Naive B cell (primary cell): ENCODE data around the gene ADK. TPM values are rescaled to one million over a fixed set of nuclear protein-coding genes. Genes with fewer than 3 reads are reported as not detected.
"Not testable (repeated sequence)": the region's sequence is repeated elsewhere in the genome, so short reads cannot be mapped to it uniquely, and the experiment has no call there.

ENCODE experiments used
- ATAC-seq, 2 donors: fragments of 150-1000 bp; cut with Tn5 transposase; 2 replicates each; pipeline ENCODE4 v1.10.0; 2021; ENCODE audit warnings: low read depth in 2 of 2, mild to moderate bottlenecking in 2 of 2, moderate library complexity in 2 of 2
- DNase-seq: peaks from one replicate; pipeline ENCODE4 v3.0.0; 2022
- H3K27ac Mint-ChIP-seq, 6 donors: one replicate each; pipeline ENCODE4 v1.8.0; 2020 to 2022; ENCODE audit warnings: mild to moderate bottlenecking in 6 of 6, mixed read lengths in 6 of 6, moderate library complexity in 5 of 6, inconsistent platforms in 2 of 6
- H3K27me3 Mint-ChIP-seq, 3 donors: one replicate each; pipeline ENCODE4 v1.8.0; 2021 to 2022; ENCODE audit warnings: mixed read lengths in 3 of 3, mild to moderate bottlenecking in 1 of 3
- H3K36me3 Mint-ChIP-seq, 2 donors: one replicate each; pipeline ENCODE4 v1.8.0; 2020 to 2022; ENCODE audit warnings: mixed read lengths in 2 of 2, inconsistent platforms in 1 of 2, mild to moderate bottlenecking in 1 of 2
- H3K4me1 Mint-ChIP-seq, 3 donors: one replicate each; pipeline ENCODE4 v1.8.0; 2020 to 2022; ENCODE audit warnings: mixed read lengths in 3 of 3, inconsistent platforms in 1 of 3, mild to moderate bottlenecking in 1 of 3, moderate library complexity in 1 of 3
- H3K4me3 Mint-ChIP-seq, 8 donors: one replicate each; pipeline ENCODE4 v1.8.0; 2020 to 2022; ENCODE audit warnings: mild to moderate bottlenecking in 8 of 8, mixed read lengths in 8 of 8, moderate library complexity in 8 of 8, inconsistent platforms in 2 of 8
- H3K9me3 Mint-ChIP-seq, 7 donors: one replicate each; pipeline ENCODE4 v1.8.0; 2020 to 2022; ENCODE audit warnings: mixed read lengths in 7 of 7, mild to moderate bottlenecking in 5 of 7, inconsistent platforms in 2 of 7, moderate library complexity in 1 of 7
- polyA plus RNA-seq, 6 donors: library from polyadenylated mRNA; unstranded; fragments of 300-500 nt; fragmentation: Illumina TruSeq; gene quantifications; one replicate each; pipeline ENCODE4 v1.2.3, GENCODE V29; 2021; ENCODE audit warnings: low read depth in 6 of 6

ADK gene
- polyA plus RNA-seq, 6 donors from 2014 or later = 240 to 379 (median 288) TPM

DNA sequence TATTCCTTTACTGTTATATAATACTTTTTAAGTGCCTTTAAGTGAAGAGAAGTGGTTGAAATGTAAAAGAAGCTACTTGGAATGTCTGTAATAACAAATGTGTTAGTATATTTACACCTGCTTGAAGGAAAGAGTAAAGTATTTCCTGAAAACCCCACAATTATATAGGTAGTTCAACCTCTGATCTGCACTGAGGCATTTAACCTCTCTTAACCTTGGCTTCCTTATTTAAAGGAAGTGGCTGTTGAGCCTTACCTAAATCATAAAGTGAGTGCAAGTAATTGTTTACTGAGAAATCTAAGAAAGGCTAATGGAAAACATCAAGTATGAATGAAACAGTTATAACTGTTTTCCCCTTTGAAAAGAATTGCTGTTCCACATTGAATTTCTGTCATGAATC, 294.5 kb downstream of the ADK start:
- ATAC-seq (peak; percentile 35 to 52), DNase-seq (no peak)
- no peak overlapping the region for H3K4me3 Mint-ChIP-seq
- peaks cover 17 to 27% (median 18%) of the 10 kb centered on the region in 3 donors for H3K4me1 Mint-ChIP-seq
- H3K27ac Mint-ChIP-seq = no peak overlapping the region
- H3K36me3 Mint-ChIP-seq = peaks cover 0 to 14% of the 10 kb centered on the region in 2 donors
- H3K27me3 Mint-ChIP-seq = no peaks in the 10 kb centered on the region
- no peaks in the 10 kb centered on the region for H3K9me3 Mint-ChIP-seq

DNA sequence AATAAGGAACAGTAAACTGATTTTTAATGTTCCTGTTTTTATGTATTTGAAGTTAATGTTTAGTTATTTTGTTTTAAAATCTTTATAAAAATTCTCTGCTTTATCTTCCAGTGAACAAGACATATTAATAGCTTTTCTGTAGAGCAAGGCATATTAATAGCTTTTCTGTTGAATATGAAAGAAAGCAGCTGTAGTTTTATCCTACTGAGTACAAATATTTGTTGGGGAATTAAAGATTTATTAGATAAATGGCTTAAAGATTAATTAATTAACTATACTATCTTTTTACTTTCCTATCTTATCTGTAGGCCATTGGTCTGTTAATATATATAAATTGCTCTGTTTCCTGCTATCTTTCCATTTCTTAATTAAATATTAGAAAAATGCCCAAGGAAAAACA, 299.6 kb downstream of the ADK start:
- H3K27ac Mint-ChIP-seq = peak overlapping the region in 1 of 6 donors; percentile 52
- no peak for ATAC-seq
- H3K36me3 Mint-ChIP-seq = peaks cover 8 to 27% of the 10 kb centered on the region in 2 donors
- H3K9me3 Mint-ChIP-seq = peaks cover 0 to 3% (median 0%) of the 10 kb centered on the region in 7 donors
- peaks cover 10 to 16% (median 12%) of the 10 kb centered on the region in 3 donors for H3K4me1 Mint-ChIP-seq
- no peaks in the 10 kb centered on the region for H3K27me3 Mint-ChIP-seq
- H3K4me3 Mint-ChIP-seq = no peak overlapping the region
- DNase-seq = no peak

DNA sequence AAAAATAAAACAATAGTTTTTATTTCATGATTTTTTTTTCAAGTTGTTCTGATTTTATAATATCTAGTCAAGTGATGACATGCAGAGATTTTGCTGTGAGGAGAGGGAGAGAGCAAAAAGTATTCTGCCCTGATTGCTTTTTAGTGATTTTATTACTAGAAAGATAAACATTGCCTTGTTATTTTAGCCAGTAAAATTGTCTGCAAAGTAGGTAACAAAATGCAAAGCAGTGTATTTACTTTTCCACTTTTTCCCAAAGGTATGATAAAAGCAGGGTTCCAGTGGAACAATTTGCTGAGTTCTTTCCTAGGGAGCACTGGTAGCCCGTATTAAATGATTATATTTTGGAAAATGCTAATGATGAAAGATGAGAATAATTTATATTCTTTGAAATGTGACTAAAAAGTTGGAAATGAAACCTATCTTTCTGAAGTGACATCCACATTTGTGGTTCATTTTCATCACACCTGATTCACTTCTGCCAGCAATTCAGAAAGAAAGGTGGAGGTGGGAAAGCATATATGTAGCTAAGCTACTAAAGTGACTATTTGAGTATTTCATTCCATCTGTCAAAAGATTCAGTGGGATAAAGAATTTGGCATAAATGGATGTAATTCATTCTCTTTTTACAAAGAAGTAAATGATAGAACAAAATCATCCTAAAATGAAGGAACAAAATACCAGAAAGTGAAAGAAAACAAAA, 300.3 kb downstream of the ADK start:
- peaks cover 15 to 34% of the 10 kb centered on the region in 2 donors for H3K36me3 Mint-ChIP-seq
- H3K4me1 Mint-ChIP-seq = peaks cover 7 to 16% (median 12%) of the 10 kb centered on the region in 3 donors
- peaks cover 0 to 10% (median 6%) of the 10 kb centered on the region in 7 donors for H3K9me3 Mint-ChIP-seq
- H3K4me3 Mint-ChIP-seq = no peak overlapping the region
- no peaks in the 10 kb centered on the region for H3K27me3 Mint-ChIP-seq
- DNase-seq (no peak), ATAC-seq (no peak)
- H3K27ac Mint-ChIP-seq = peak overlapping the region in 1 of 6 donors; percentile 44

DNA sequence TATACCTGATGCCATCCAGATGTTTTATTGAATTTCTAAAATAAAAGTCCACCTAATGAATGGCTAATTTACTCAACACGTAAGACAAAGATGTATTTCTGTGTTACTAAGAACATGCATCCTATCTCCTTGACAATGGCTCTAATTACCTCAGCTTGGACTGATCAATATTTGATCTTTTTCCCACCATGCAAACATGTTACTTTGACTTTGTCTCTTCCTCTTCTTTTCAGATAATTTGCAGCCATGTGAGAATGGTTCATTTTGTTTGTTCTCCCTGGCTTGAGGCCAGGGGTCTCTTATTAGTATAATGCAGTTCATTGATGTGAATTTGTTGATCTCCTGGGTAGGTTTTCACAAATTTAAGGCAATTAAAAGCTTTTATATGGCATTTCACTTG, 302.1 kb downstream of the ADK start:
- no peak overlapping the region for H3K4me3 Mint-ChIP-seq
- ATAC-seq = no peak
- no peak overlapping the region for H3K27ac Mint-ChIP-seq
- H3K9me3 Mint-ChIP-seq = peaks cover 0 to 18% (median 8%) of the 10 kb centered on the region in 7 donors
- DNase-seq = no peak
- H3K4me1 Mint-ChIP-seq = peaks cover 4 to 7% (median 5%) of the 10 kb centered on the region in 3 donors
- no peaks in the 10 kb centered on the region for H3K27me3 Mint-ChIP-seq
- H3K36me3 Mint-ChIP-seq = peaks cover 24 to 33% of the 10 kb centered on the region in 2 donors

DNA sequence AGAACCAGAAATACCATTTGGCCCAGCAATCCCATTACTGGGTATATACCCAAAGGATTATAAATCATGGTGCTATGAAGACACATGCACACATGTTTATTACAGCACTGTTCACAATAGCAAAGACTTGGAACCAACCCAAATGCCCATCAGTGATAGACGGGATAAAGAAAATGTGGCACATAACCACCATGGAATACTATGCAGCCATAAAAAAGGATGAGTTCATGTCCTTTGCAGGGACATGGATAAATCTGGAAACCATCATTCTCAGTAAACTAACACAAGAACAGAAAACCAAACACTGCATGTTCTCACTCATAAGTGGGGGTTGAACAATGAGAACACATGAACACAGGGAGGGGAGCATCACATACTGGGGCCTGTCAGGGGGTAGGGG, 306.5 kb downstream of the ADK start:
- DNase-seq, H3K27me3 Mint-ChIP-seq, H3K27ac Mint-ChIP-seq, ATAC-seq, H3K4me1 Mint-ChIP-seq, H3K4me3 Mint-ChIP-seq: not testable (repeated sequence)
- Mint-ChIP-seq H3K9me3 (peaks cover 0 to 18% (median 8%) of the 10 kb centered on the region in 7 donors), H3K36me3 (peaks cover 24 to 33% of the 10 kb centered on the region in 2 donors)

DNA sequence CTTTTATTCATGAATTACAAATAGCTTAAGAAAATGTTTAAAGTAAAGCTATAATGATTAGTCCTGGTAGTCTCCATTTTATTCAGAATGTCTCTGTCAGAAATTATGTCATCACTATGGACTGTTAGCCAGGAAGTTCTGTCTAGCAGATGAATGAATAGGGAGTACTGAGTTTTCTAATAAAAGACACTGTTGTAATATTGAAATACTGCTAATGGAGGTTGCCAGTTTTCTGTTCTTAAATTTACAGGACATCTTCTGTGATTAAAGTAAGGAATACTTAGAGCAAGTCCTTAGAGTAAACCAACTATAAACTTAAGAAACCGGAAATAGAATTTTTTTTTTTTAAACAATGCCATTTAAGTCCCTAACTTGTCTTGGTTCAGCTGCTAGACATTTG, 309.8 kb downstream of the ADK start:
- no peak overlapping the region for H3K4me3 Mint-ChIP-seq
- no peak for ATAC-seq
- no peak for DNase-seq
- H3K27ac Mint-ChIP-seq = peak overlapping the region in 2 of 6 donors; percentile 6 to 66
- H3K27me3 Mint-ChIP-seq = no peaks in the 10 kb centered on the region
- H3K9me3 Mint-ChIP-seq = peaks cover 0 to 15% (median 7%) of the 10 kb centered on the region in 7 donors
- peaks cover 0 to 4% (median 0%) of the 10 kb centered on the region in 3 donors for H3K4me1 Mint-ChIP-seq
- peaks cover 12 to 14% of the 10 kb centered on the region in 2 donors for H3K36me3 Mint-ChIP-seq

DNA sequence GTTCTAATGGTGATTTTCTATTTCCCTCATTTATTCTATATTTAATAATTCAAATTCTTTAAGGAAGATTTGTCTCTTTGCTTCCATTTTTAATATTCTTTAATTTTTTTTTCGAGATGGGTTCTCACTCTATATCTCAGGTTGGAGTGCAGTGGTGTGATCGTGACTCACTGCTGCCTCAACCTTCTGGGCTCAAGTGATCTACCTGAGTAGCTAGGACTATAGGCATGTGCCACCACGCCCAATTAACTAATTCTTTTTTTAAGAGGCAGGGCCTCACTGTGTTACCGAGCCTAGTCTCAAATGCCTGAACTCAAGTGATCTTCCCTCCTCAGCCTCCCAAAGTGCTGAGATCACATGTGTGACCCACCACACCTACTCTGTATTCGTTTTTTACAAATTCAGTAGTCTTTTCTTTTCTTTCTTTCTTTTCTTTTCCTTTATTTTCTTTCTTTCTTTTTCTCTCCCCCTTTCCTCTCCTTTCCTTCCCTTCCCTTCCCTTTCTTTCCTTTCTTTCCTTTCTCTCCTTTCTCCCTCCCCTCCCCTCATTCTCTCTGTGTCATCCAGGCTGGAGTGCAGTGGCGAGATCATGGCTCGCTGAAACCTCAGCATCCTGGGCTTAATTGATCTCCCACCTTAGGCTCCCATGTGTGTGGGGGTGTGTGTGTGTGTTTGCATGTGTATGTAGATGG, 323.1 kb downstream of the ADK start:
- H3K9me3 Mint-ChIP-seq = peaks cover 0 to 2% (median 0%) of the 10 kb centered on the region in 7 donors
- H3K27ac Mint-ChIP-seq = peak overlapping the region in 4 of 6 donors; percentile 11 to 79 (median 48)
- no peaks in the 10 kb centered on the region for H3K27me3 Mint-ChIP-seq
- peaks cover 9 to 24% (median 20%) of the 10 kb centered on the region in 3 donors for H3K4me1 Mint-ChIP-seq
- no peak overlapping the region for H3K4me3 Mint-ChIP-seq
- DNase-seq = no peak
- no peak for ATAC-seq
- peaks cover 13 to 25% of the 10 kb centered on the region in 2 donors for H3K36me3 Mint-ChIP-seq

DNA sequence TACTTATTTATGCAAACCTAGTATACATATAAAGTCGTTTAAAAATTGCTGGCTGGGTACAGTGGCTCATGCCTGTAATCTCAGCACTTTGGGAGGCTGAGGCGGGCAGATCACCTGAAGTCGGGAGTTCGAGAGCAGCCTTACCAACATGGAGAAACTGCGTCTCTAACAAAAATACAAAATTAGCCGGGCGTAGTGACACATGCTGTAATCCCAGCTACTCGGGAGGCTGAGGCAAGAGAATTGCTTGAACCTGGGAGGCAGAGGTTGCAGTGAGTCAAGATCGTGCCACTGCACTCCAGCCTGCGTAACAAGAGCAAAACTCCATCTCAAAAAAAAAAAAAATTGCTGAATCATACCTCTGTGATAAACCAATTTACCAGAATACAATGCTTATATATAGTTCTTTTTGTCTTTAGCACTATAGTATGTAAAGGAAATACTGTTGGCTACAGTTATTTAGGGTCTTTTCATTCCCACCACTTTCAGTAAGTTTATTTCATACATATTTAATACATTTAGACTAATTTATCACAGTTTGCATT, 325.2 kb downstream of the ADK start:
- Mint-ChIP-seq H3K27ac (peak overlapping the region in 1 of 6 donors; percentile 38), H3K4me3 (peak overlapping the region in 2 of 8 donors; percentile 37 to 70), H3K4me1 (peaks cover 12 to 34% (median 27%) of the 10 kb centered on the region in 3 donors), H3K36me3 (peaks cover 26 to 27% of the 10 kb centered on the region in 2 donors)
- not testable (repeated sequence) for DNase-seq, ATAC-seq, H3K27me3 Mint-ChIP-seq, H3K9me3 Mint-ChIP-seq

DNA sequence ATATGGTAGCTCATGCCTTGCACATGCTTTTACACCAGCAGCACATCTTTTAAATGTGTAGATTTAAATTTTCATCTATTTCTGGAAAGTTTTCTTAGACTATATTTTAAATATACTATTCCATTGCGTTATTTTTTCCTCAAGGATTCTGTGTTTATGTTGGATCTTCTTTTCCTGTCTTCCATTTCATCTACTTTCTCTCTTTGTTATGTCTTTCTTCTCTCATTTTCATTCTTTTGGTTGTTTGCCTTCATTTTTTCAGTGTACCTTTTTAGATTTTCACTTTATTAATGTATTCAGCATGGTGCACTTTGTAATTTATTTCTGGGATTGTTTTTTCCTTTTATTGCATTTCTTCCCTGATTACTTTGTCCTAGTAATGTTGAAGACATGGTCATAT, 329.8 kb downstream of the ADK start:
- DNase-seq (no peak), ATAC-seq (no peak)
- Mint-ChIP-seq H3K36me3 (peaks cover 50 to 55% of the 10 kb centered on the region in 2 donors), H3K4me3 (no peak overlapping the region), H3K9me3 (peaks cover 0 to 23% (median 11%) of the 10 kb centered on the region in 7 donors), H3K27me3 (no peaks in the 10 kb centered on the region), H3K4me1 (peaks cover 13 to 31% (median 29%) of the 10 kb centered on the region in 3 donors), H3K27ac (peak overlapping the region in 3 of 6 donors; percentile 3 to 96 (median 77))

DNA sequence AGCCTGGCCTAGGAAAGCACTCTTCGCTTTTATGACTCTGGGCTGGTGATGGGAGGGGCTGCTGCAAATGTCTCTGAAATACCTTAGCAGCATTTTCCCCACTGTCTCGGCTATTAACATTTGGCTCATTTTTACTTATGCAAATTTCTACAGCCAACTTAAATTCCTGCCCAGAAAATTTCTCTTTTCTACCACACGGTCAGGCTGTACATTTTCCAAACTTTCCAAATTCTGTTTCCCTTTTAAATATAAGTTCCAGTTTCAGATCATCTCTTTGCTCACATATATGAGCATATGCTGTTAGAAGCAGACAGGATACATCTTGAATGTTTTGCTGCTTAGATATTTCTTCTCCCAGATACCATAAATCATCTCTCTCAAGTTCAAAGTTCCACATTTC, 332.3 kb downstream of the ADK start:
- Mint-ChIP-seq H3K27ac (peak overlapping the region in 1 of 6 donors; percentile 31), H3K9me3 (peaks cover 0 to 23% (median 11%) of the 10 kb centered on the region in 7 donors), H3K4me1 (peaks cover 11 to 28% (median 26%) of the 10 kb centered on the region in 3 donors), H3K36me3 (peaks cover 46 to 50% of the 10 kb centered on the region in 2 donors), H3K4me3 (no peak overlapping the region), H3K27me3 (no peaks in the 10 kb centered on the region)
- ATAC-seq (no peak), DNase-seq (no peak)

DNA sequence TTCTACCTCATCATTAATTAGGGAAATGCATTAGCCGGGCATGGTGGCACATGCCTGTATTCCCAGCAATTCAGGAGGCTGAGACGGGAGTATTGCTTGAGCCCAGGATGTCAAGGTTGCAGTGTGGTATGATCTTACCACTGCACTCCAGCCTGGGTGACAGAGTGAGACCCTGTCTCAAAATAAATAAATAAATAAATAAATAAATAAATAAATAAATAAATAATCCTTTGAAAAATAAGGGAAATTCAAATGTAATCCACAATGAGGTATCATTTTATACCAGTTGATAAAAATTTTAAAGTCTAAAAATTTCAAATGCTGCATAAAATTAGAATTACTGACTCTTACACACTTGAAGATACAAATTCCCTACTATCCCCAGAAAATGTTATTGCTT, 334.3 kb downstream of the ADK start:
- H3K27me3 Mint-ChIP-seq = no peaks in the 10 kb centered on the region
- no peak overlapping the region for H3K27ac Mint-ChIP-seq
- H3K36me3 Mint-ChIP-seq = peaks cover 37 to 42% of the 10 kb centered on the region in 2 donors
- ATAC-seq (no peak), DNase-seq (no peak)
- peaks cover 0 to 23% (median 11%) of the 10 kb centered on the region in 7 donors for H3K9me3 Mint-ChIP-seq
- H3K4me3 Mint-ChIP-seq = no peak overlapping the region
- H3K4me1 Mint-ChIP-seq = peaks cover 9 to 20% (median 19%) of the 10 kb centered on the region in 3 donors

DNA sequence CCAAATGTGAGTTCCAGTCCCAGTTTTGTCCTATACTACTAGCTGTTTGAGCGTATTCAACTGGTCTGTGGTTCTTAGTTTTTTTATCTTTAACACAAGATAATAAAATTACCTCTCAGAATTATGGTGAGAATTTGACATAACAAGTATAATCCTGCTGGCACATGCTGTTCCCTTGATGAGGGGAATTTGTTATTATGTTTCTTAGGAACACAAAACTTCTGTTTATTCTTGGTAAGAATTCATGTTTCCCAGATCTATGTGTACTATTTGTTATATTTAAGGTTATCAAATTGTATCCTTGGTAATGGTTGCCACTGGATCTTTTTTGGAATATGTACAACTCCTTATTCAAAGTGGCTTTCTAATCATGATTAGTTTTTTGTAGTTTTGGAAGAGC, 335.6 kb downstream of the ADK start:
- no peak overlapping the region for H3K27ac Mint-ChIP-seq
- DNase-seq = no peak
- H3K36me3 Mint-ChIP-seq = peaks cover 29 to 31% of the 10 kb centered on the region in 2 donors

DNA sequence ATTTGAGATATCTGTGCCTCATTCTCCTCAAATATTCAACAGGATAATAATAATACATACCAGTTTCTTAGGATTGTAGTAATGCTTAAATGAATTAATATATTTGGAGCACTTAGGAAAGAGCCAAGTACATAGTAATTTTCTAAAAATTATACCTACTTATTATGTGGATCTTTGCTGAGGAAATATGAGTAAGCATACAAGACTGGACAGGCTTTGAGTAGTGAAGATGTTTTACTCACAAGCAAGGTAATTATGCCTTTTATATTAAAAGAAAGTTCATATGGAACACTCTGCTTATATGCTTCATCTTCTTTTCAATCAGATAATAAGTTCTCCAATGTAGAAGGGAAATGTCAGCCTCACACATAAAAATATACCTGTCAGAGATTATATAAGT, 337.9 kb downstream of the ADK start:
- H3K4me3 Mint-ChIP-seq = no peak overlapping the region
- peak overlapping the region in 2 of 6 donors; percentile 6 to 9 for H3K27ac Mint-ChIP-seq
- DNase-seq = no peak
- no peaks in the 10 kb centered on the region for H3K27me3 Mint-ChIP-seq
- peaks cover 0 to 3% (median 0%) of the 10 kb centered on the region in 3 donors for H3K4me1 Mint-ChIP-seq
- ATAC-seq = no peak
- H3K36me3 Mint-ChIP-seq = peaks cover 10% of the 10 kb centered on the region in 2 donors
- no peaks in the 10 kb centered on the region for H3K9me3 Mint-ChIP-seq

More for the DNA sequence above, 335.6 kb downstream of the ADK start:
- no peak for ATAC-seq
- Mint-ChIP-seq H3K4me1 (peaks cover 4 to 13% (median 10%) of the 10 kb centered on the region in 3 donors), H3K4me3 (no peak overlapping the region), H3K9me3 (peaks cover 0 to 15% (median 9%) of the 10 kb centered on the region in 7 donors), H3K27me3 (no peaks in the 10 kb centered on the region)
